MM.1S (cell line): ENCODE results near the gene CTSH.

Experiments
- DNase-seq: peaks from one replicate; pipeline ENCODE4 v3.0.0-alpha.2; 2015
- H2AFZ ChIP-seq: fragments of 300-600 bp; sonication (generic); 2 replicates; pipeline ENCODE4 v1.6.0; 2016; ENCODE audit warnings: antibody characterized with exemption, low read length
- H3F3A ChIP-seq: fragments of 300-600 bp; sonication (generic); 2 replicates; pipeline ENCODE4 v1.6.1; 2016; ENCODE audit warnings: mild to moderate bottlenecking, antibody characterized with exemption, low read length, moderate library complexity, mixed read lengths; ENCODE audit not compliant: insufficient read depth
- H3K27ac ChIP-seq: fragments of 300-600 bp; sonication (generic); 2 replicates; pipeline ENCODE4 v1.5.1; 2016; ENCODE audit warnings: mild to moderate bottlenecking, low read length
- H3K27me3 ChIP-seq: fragments of 300-600 bp; sonication (generic); replicated peaks from 2 replicates; pipeline ENCODE4 v1.6.0; 2016; ENCODE audit warnings: low read length; ENCODE audit not compliant: insufficient read depth
- H3K36me3 ChIP-seq: fragments of 300-600 bp; sonication (generic); replicated peaks from 2 replicates; pipeline ENCODE4 v1.6.1; 2016; ENCODE audit warnings: mild to moderate bottlenecking, low read length, mixed read lengths; ENCODE audit not compliant: insufficient read depth
- H3K4me1 ChIP-seq: fragments of 300-600 bp; sonication (generic); 2 replicates; pipeline ENCODE4 v1.6.1; 2016; ENCODE audit warnings: low read length, mixed read lengths
- H3K4me2 ChIP-seq: fragments of 300-600 bp; sonication (generic); 2 replicates; pipeline ENCODE4 v1.6.0; 2016; ENCODE audit warnings: low read depth, low read length
- H3K4me3 ChIP-seq: fragments of 300-600 bp; sonication (generic); 2 replicates; pipeline ENCODE4 v1.5.1; 2016; ENCODE audit warnings: low read length, mixed read lengths
- H3K79me2 ChIP-seq: fragments of 300-600 bp; sonication (generic); 2 replicates; pipeline ENCODE4 v1.6.1; 2016; ENCODE audit warnings: mixed run types, low read length, mixed read lengths
- H3K9ac ChIP-seq: fragments of 300-600 bp; sonication (generic); 2 replicates; pipeline ENCODE4 v1.6.1; 2016; ENCODE audit warnings: low read length, mixed read lengths
- H3K9me2 ChIP-seq: fragments of 300-600 bp; sonication (generic); replicated peaks from 2 replicates; pipeline ENCODE4 v1.6.1; 2016; ENCODE audit warnings: mild to moderate bottlenecking, low read length, mixed read lengths; ENCODE audit not compliant: insufficient read depth
- H3K9me3 ChIP-seq: fragments of 300-600 bp; sonication (generic); replicated peaks from 2 replicates; pipeline ENCODE4 v1.6.1; 2016; ENCODE audit warnings: mild to moderate bottlenecking, low read length, mixed read lengths; ENCODE audit not compliant: insufficient read depth
- H4K20me1 ChIP-seq: fragments of 300-600 bp; sonication (generic); 2 replicates; pipeline ENCODE4 v1.6.1; 2016; ENCODE audit warnings: mild to moderate bottlenecking, low read length, moderate library complexity, mixed read lengths; ENCODE audit not compliant: insufficient read depth
- CTCF ChIP-seq: fragments of 300-600 bp; sonication (generic); IDR thresholded peaks from 2 replicates; pipeline ENCODE4 v1.5.1; 2016; ENCODE audit warnings: antibody characterized with exemption, low read length, mixed read lengths
- EZH2 ChIP-seq: fragments of 300-600 bp; sonication (generic); optimal IDR thresholded peaks from 2 replicates; pipeline ENCODE3; 2017; ENCODE audit warnings: low read depth, mild to moderate bottlenecking, antibody characterized with exemption, low read length, mixed read lengths
- EZH2phosphoT487 ChIP-seq: fragments of 300-600 bp; sonication (generic); IDR thresholded peaks from 2 replicates; pipeline ENCODE4 v1.6.1; 2018; ENCODE audit warnings: antibody characterized with exemption, low read length

CTSH gene

GRCh38 chr15:78950902-78951840 lies 6.3 kb upstream of the CTSH start:
- H3K9me2 ChIP-seq: no peaks in the 10 kb centered on the region
- H3K4me2 ChIP-seq: no peak overlapping the region
- H3F3A ChIP-seq: no peaks in the 10 kb centered on the region
- no peaks in the 10 kb centered on the region for H3K79me2 ChIP-seq
- H4K20me1 ChIP-seq: no peaks in the 10 kb centered on the region
- H3K27ac ChIP-seq: no peak overlapping the region
- no peaks in the 10 kb centered on the region for H3K9me3 ChIP-seq
- H3K36me3 ChIP-seq: no peaks in the 10 kb centered on the region
- no peak overlapping the region for H2AFZ ChIP-seq
- DNase-seq: no peak
- H3K4me1 ChIP-seq: no peaks in the 10 kb centered on the region
- TF ChIP-seq EZH2 (no peak), CTCF (no peak), EZH2phosphoT487 (no peak)
- H3K9ac ChIP-seq: no peak overlapping the region
- H3K4me3 ChIP-seq: no peak overlapping the region
- H3K27me3 ChIP-seq: no peaks in the 10 kb centered on the region

- Histone ChIP-seq H3F3A (no peaks in the 10 kb centered on the region), H2AFZ (no peak overlapping the region), H3K4me1 (no peaks in the 10 kb centered on the region), H3K4me3 (no peak overlapping the region), H3K9ac (no peak overlapping the region), H3K9me2 (no peaks in the 10 kb centered on the region), H3K27ac (no peak overlapping the region), H4K20me1 (no peaks in the 10 kb centered on the region), H3K4me2 (no peak overlapping the region), H3K9me3 (no peaks in the 10 kb centered on the region), H3K36me3 (no peaks in the 10 kb centered on the region), H3K79me2 (no peaks in the 10 kb centered on the region), H3K27me3 (no peaks in the 10 kb centered on the region)
- TF ChIP-seq EZH2phosphoT487 (no peak), EZH2 (no peak), CTCF (no peak)
- DNase-seq: no peak
These were observed 5.5 kb upstream of the CTSH start for GRCh38 chr15:78950343-78950742.

- Histone ChIP-seq H2AFZ (no peak overlapping the region), H3K4me2 (no peak overlapping the region), H3K36me3 (no peaks in the 10 kb centered on the region), H3K79me2 (no peaks in the 10 kb centered on the region), H3F3A (no peaks in the 10 kb centered on the region), H3K9me3 (no peaks in the 10 kb centered on the region), H3K4me3 (no peak overlapping the region), H3K27ac (no peak overlapping the region), H3K4me1 (peaks cover 3% of the 10 kb centered on the region; the same call in 1 of the 2 replicates), H4K20me1 (no peaks in the 10 kb centered on the region), H3K27me3 (0 out of 2 replicates have a peak, but pooled peaks cover 3% of the 10 kb centered on the region), H3K9me2 (no peaks in the 10 kb centered on the region), H3K9ac (no peak overlapping the region)
- DNase-seq: no peak
- TF ChIP-seq CTCF: no peak
- TF ChIP-seq EZH2: no peak
- no peak for TF ChIP-seq EZH2phosphoT487
These were observed 4.6 kb upstream of the CTSH start for GRCh38 chr15:78949461-78949860.
